Measurements from ENCODE around the gene GALNT17. TPM values are rescaled to one million over a fixed set of nuclear protein-coding genes. Genes with fewer than 3 reads are reported as not detected.

Gene GALNT17
- total RNA-seq, 1 experiment from 2014 or later = not detected

DNA sequence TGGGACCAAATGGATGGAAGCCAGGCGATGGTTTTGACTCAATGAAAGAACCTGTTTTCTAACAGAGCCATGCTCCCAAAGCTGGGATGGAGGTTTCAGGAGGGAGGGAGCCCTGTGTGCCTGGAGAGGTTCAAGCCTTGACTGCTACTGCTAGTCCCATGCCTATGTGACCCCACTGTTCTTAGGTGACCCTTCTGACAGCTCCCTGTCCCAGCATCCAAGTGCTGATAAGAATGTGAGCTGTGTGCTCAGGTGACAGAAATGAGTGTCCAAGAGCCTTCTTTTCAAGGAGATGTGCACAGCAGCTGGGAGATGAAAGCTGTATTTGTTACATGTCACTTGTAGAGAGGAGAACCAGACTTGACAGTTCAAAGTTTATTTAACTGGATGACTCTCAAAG lies 595.4 kb downstream of the GALNT17 start:
- BruUV-seq (replicated peaks) = no TSS peak
- no peaks in the 10 kb centered on the region for H3K9me2 ChIP-seq (replicated peaks; ENCODE audit: low read length)
- H3K4me2 ChIP-seq (ENCODE audit: low read length) = no peak overlapping the region
- H4K20me1 ChIP-seq (ENCODE audit: low read length) = no peaks in the 10 kb centered on the region
- H2AFZ ChIP-seq (ENCODE audit: low read length) = no peak overlapping the region
- H3K79me2 ChIP-seq (ENCODE audit: low read length) = no peaks in the 10 kb centered on the region
- no peaks in the 10 kb centered on the region for H3K4me1 ChIP-seq (ENCODE audit: insufficient read depth, low read length)
- no peaks in the 10 kb centered on the region for H3K36me3 ChIP-seq (ENCODE audit: low read depth, low read length)
- H3K9me3 ChIP-seq (ENCODE audit: low read length) = no peaks in the 10 kb centered on the region
- ChIA-PET CTCF (no interaction called here), POLR2A (ENCODE audit: unreplicated experiment) (no interaction called here)
- no peaks in the 10 kb centered on the region for H3F3A ChIP-seq (ENCODE audit: low read length, unreplicated experiment)
- H3K27ac ChIP-seq (ENCODE audit: low read length) = no peak overlapping the region
- intact Hi-C loops (cut with micrococcal nuclease) = no loop called here
- H3K9ac ChIP-seq (ENCODE audit: low read length) = no peak overlapping the region
- no peak overlapping the region for H3K4me3 ChIP-seq (ENCODE audit: low read length)
- H3K27me3 ChIP-seq (ENCODE audit: low read length) = no peaks in the 10 kb centered on the region
- DNase-seq = no peak
- ATAC-seq = no peak
- TF ChIP-seq, protein P1, sequence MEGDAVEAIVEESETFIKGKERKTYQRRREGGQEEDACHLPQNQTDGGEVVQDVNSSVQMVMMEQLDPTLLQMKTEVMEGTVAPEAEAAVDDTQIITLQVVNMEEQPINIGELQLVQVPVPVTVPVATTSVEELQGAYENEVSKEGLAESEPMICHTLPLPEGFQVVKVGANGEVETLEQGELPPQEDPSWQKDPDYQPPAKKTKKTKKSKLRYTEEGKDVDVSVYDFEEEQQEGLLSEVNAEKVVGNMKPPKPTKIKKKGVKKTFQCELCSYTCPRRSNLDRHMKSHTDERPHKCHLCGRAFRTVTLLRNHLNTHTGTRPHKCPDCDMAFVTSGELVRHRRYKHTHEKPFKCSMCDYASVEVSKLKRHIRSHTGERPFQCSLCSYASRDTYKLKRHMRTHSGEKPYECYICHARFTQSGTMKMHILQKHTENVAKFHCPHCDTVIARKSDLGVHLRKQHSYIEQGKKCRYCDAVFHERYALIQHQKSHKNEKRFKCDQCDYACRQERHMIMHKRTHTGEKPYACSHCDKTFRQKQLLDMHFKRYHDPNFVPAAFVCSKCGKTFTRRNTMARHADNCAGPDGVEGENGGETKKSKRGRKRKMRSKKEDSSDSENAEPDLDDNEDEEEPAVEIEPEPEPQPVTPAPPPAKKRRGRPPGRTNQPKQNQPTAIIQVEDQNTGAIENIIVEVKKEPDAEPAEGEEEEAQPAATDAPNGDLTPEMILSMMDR (conservative IDR thresholded peaks at IDR 0.05; ENCODE audit: low read depth, low read length) = no peak
- no peak for TF ChIP-seq EZH2 (IDR thresholded peaks at IDR 0.05; ENCODE audit: low read length, unreplicated experiment)
- TF ChIP-seq EZH2phosphoT487 (IDR thresholded peaks at IDR 0.05; ENCODE audit: borderline replicate concordance, low read length) = no peak

DNA sequence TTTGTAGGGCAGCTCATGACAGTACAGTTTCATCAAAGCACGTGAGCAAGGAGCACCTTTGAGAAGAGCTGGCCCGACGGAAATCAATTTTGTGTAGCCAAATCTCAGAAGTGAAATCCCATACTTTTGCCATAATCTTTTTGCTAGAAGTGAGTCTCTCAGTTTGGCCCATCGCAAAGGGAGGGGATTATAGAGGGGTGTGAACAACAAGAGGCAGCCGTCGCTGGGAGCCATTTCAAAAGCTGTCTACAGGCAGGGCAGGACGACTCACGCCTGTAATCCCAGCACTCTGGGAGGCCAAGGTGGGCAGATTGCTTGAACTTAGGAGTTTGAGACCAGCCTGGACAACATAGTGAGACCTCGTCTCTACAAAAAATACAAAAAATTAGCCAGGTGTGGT lies 599.8 kb downstream of the GALNT17 start:
- Histone ChIP-seq H3F3A (ENCODE audit: low read length, unreplicated experiment) (no peaks in the 10 kb centered on the region), H3K36me3 (ENCODE audit: low read depth, low read length) (no peaks in the 10 kb centered on the region), H3K4me1 (ENCODE audit: insufficient read depth, low read length) (no peaks in the 10 kb centered on the region), H3K79me2 (ENCODE audit: low read length) (no peaks in the 10 kb centered on the region), H3K27me3 (ENCODE audit: low read length) (no peaks in the 10 kb centered on the region), H2AFZ (ENCODE audit: low read length) (no peak overlapping the region), H4K20me1 (ENCODE audit: low read length) (no peaks in the 10 kb centered on the region), H3K9me2 (replicated peaks; ENCODE audit: low read length) (no peaks in the 10 kb centered on the region), H3K4me3 (ENCODE audit: low read length) (no peak overlapping the region), H3K4me2 (ENCODE audit: low read length) (no peak overlapping the region), H3K9me3 (ENCODE audit: low read length) (no peaks in the 10 kb centered on the region), H3K9ac (ENCODE audit: low read length) (no peak overlapping the region), H3K27ac (ENCODE audit: low read length) (no peak overlapping the region)
- DNase-seq (no peak), ATAC-seq (no peak)
- TF ChIP-seq EZH2phosphoT487 (IDR thresholded peaks at IDR 0.05; ENCODE audit: borderline replicate concordance, low read length) (no peak), EZH2 (IDR thresholded peaks at IDR 0.05; ENCODE audit: low read length, unreplicated experiment) (no peak)
- TF ChIP-seq, protein P1 (conservative IDR thresholded peaks at IDR 0.05; ENCODE audit: low read depth, low read length) = no peak
- ChIA-PET CTCF (no interaction called here), POLR2A (ENCODE audit: unreplicated experiment) (no interaction called here)
- intact Hi-C loops (cut with micrococcal nuclease) = no loop called here
- BruUV-seq (replicated peaks) = no TSS peak

DNA sequence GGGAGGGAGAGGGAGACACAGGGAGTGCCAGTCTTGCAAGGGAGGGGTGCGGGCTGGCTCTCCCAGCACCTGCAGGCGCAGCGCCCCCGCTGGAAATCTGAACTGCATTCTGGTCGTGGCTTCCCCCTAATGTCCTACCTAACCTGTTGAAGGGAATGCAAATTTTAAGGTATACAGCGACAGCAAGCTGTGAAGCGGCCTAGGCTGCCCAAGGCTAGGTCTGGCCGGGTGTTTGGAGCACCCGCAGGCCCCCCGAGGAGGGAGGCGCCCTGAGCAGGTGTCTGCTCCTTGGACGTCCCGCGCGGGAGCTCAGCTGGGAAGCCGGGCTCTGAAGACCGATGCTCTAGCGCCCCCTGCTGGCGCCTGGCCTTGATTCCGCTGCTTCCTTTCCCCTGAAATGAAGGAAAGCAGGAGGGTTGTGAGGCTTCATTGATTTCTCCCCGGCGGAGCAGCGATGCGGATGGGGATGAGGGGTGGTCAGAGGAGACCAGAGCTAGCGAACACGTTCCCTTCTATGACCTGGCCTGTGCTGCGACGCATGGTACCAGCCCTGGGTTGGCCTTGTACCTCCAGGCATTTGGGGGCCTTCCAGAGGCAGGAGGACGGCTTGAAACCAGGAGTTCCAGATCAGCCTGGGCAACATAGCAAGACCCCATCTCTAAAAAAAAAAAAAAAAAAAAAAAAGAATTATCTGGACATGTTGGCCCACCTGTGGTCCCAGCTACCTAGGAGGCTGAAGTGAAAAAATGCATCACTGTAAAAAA lies 601.3 kb downstream of the GALNT17 start:
- Histone ChIP-seq H3K9me3 (ENCODE audit: low read length) (no peaks in the 10 kb centered on the region), H4K20me1 (ENCODE audit: low read length) (no peaks in the 10 kb centered on the region), H3F3A (ENCODE audit: low read length, unreplicated experiment) (no peaks in the 10 kb centered on the region), H3K4me1 (ENCODE audit: insufficient read depth, low read length) (no peaks in the 10 kb centered on the region), H3K9ac (ENCODE audit: low read length) (no peak overlapping the region), H3K4me3 (ENCODE audit: low read length) (no peak overlapping the region), H3K36me3 (ENCODE audit: low read depth, low read length) (no peaks in the 10 kb centered on the region), H3K79me2 (ENCODE audit: low read length) (no peaks in the 10 kb centered on the region), H3K27me3 (ENCODE audit: low read length) (no peaks in the 10 kb centered on the region), H3K9me2 (replicated peaks; ENCODE audit: low read length) (no peaks in the 10 kb centered on the region), H3K4me2 (ENCODE audit: low read length) (no peak overlapping the region), H2AFZ (ENCODE audit: low read length) (no peak overlapping the region), H3K27ac (ENCODE audit: low read length) (no peak overlapping the region)
- ATAC-seq (peak; percentile 51), DNase-seq (peak; percentile 73)
- intact Hi-C loops (cut with micrococcal nuclease) = no loop called here
- TF ChIP-seq, protein P1 (conservative IDR thresholded peaks at IDR 0.05; ENCODE audit: low read depth, low read length) = peak; percentile 85
- no peak for TF ChIP-seq EZH2 (IDR thresholded peaks at IDR 0.05; ENCODE audit: low read length, unreplicated experiment)
- ChIA-PET POLR2A (ENCODE audit: unreplicated experiment) (no interaction called here), CTCF (no interaction called here)
- BruUV-seq (replicated peaks) = no TSS peak
